Right lobe of liver (tissue), 4 donors: ENCODE results near the gene FKBP8.

ENCODE experiments used
- POLR2A ChIP-seq: fragments of 450-650 bp; IDR thresholded peaks from one replicate; pipeline ENCODE4 v1.6.1; 2017; ENCODE audit warnings: antibody characterized with exemption, mild to moderate bottlenecking
- TF ChIP-seq, protein P1 (sequence below), 4 donors: fragments of 200-600 bp in 3 of 4; fragments of 450-650 bp in 1 of 4; IDR thresholded peaks; one replicate each; pipeline versions ENCODE4 v1.5.1 to v1.8.0; 2016 to 2022; ENCODE audit warnings: antibody characterized with exemption in 4 of 4, mild to moderate bottlenecking in 2 of 4
- donor health status: DM: no; HTN: no; CAD: no.
- donor health status: DM: no; HTN: no; CAD: no.
- donor health status: DM: no; HTN: yes; CAD: no.

DNA sequence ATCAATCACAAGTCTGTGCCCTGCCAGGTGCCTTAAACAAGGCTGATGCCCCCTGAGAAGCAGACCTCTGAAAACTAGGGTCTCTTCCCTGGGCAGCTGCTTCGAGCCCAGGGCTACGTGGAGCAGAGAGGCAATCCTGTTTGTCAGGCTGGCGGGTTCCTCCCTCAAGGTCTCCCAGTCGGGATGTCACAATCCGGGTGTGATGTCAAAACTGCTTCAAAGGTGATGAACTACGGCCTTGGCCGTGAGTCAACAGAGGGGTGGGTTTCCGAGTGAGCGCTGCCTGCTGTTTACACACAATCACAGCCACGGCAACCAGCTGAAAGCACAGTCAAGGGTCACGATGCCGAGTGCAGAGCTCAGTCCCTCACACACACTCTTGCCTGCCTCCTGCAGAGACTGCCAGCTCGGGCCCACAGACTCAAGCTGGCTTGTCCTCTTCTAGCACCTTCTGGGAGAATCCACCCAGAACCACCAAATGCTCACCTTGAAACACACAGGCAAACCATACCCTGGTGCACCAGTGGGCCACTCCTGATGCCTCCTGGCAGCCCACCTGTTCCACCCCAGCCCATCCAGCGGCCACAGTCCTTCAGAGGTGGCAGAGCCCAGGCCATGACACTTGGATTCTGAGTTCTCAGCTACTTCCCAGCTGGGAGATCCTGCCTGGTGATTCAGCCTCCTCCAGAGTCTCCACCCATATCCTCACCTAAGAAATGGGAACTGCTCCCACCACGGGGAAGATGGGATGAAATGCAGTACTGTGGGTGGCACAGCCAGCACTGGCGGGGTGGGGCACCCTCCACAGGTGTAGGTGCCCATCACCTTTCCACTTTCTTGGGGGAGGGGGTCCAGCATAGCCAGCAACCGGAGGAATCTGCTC is 28.3 kb downstream of the FKBP8 start:
- TF ChIP-seq, protein P1, sequence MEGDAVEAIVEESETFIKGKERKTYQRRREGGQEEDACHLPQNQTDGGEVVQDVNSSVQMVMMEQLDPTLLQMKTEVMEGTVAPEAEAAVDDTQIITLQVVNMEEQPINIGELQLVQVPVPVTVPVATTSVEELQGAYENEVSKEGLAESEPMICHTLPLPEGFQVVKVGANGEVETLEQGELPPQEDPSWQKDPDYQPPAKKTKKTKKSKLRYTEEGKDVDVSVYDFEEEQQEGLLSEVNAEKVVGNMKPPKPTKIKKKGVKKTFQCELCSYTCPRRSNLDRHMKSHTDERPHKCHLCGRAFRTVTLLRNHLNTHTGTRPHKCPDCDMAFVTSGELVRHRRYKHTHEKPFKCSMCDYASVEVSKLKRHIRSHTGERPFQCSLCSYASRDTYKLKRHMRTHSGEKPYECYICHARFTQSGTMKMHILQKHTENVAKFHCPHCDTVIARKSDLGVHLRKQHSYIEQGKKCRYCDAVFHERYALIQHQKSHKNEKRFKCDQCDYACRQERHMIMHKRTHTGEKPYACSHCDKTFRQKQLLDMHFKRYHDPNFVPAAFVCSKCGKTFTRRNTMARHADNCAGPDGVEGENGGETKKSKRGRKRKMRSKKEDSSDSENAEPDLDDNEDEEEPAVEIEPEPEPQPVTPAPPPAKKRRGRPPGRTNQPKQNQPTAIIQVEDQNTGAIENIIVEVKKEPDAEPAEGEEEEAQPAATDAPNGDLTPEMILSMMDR (IDR thresholded peaks at IDR 0.05), result peak in 1 of 4 donors; percentile 18
- peak; percentile 46 for TF ChIP-seq POLR2A
